HL-60 (cell line): ENCODE data around the gene KIRREL1.

ENCODE experiments used
- DNase-seq, 2 experiments: peaks; one replicate each; pipeline ENCODE4 v3.0.0-alpha.2; 2010 to 2020; ENCODE audit warnings: low read depth in 1 of 2, low spot score in 1 of 2
- H3K27ac ChIP-seq: fragments of 250-450 bp; sonication (Bioruptor Pico); replicated peaks from 2 replicates; pipeline ENCODE4 v1.5.1; 2020; ENCODE audit warnings: mild to moderate bottlenecking, moderate library complexity
- H3K27me3 ChIP-seq: fragments of 250-450 bp; sonication (Bioruptor Pico); 2 replicates; pipeline ENCODE4 v1.5.1; 2021; ENCODE audit warnings: mild to moderate bottlenecking, moderate library complexity; ENCODE audit not compliant: insufficient read depth, poor library complexity, severe bottlenecking
- H3K4me3 ChIP-seq: replicated peaks from 2 replicates; pipeline ENCODE4 v1.5.1; 2011; ENCODE audit warnings: mild to moderate bottlenecking, control low read depth, low read length; ENCODE audit not compliant: insufficient read depth
- GABPA ChIP-seq: IDR thresholded peaks from 2 replicates; pipeline ENCODE4 v1.6.1; 2012; ENCODE audit warnings: low read depth
- POLR2AphosphoS5 ChIP-seq: IDR thresholded peaks from 2 replicates; pipeline ENCODE4 v1.6.1; 2012; ENCODE audit warnings: low read depth
- SPI1 ChIP-seq: IDR thresholded peaks from 2 replicates; pipeline ENCODE4 v1.6.1; 2012; ENCODE audit warnings: low read depth, mild to moderate bottlenecking, borderline replicate concordance
- TF ChIP-seq, protein P1 (sequence below): IDR thresholded peaks from one replicate; pipeline ENCODE4 v1.5.1; 2011; ENCODE audit warnings: low read length, control low read depth, inconsistent platforms; ENCODE audit not compliant: insufficient read depth
- TF ChIP-seq, protein P2 (sequence below): IDR thresholded peaks from 2 replicates; pipeline ENCODE4 v1.6.1; 2012; ENCODE audit warnings: low read depth; ENCODE audit not compliant: insufficient replicate concordance

The KIRREL1 gene

GRCh38 chr1:158024737-158025136, 31.3 kb downstream of the KIRREL1 start:
- Histone ChIP-seq H3K27ac (no peak overlapping the region), H3K4me3 (no peak overlapping the region)
- no peak for TF ChIP-seq POLR2AphosphoS5
- no peak for TF ChIP-seq SPI1
- TF ChIP-seq, protein P1, sequence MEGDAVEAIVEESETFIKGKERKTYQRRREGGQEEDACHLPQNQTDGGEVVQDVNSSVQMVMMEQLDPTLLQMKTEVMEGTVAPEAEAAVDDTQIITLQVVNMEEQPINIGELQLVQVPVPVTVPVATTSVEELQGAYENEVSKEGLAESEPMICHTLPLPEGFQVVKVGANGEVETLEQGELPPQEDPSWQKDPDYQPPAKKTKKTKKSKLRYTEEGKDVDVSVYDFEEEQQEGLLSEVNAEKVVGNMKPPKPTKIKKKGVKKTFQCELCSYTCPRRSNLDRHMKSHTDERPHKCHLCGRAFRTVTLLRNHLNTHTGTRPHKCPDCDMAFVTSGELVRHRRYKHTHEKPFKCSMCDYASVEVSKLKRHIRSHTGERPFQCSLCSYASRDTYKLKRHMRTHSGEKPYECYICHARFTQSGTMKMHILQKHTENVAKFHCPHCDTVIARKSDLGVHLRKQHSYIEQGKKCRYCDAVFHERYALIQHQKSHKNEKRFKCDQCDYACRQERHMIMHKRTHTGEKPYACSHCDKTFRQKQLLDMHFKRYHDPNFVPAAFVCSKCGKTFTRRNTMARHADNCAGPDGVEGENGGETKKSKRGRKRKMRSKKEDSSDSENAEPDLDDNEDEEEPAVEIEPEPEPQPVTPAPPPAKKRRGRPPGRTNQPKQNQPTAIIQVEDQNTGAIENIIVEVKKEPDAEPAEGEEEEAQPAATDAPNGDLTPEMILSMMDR = no peak
- TF ChIP-seq, protein P2, sequence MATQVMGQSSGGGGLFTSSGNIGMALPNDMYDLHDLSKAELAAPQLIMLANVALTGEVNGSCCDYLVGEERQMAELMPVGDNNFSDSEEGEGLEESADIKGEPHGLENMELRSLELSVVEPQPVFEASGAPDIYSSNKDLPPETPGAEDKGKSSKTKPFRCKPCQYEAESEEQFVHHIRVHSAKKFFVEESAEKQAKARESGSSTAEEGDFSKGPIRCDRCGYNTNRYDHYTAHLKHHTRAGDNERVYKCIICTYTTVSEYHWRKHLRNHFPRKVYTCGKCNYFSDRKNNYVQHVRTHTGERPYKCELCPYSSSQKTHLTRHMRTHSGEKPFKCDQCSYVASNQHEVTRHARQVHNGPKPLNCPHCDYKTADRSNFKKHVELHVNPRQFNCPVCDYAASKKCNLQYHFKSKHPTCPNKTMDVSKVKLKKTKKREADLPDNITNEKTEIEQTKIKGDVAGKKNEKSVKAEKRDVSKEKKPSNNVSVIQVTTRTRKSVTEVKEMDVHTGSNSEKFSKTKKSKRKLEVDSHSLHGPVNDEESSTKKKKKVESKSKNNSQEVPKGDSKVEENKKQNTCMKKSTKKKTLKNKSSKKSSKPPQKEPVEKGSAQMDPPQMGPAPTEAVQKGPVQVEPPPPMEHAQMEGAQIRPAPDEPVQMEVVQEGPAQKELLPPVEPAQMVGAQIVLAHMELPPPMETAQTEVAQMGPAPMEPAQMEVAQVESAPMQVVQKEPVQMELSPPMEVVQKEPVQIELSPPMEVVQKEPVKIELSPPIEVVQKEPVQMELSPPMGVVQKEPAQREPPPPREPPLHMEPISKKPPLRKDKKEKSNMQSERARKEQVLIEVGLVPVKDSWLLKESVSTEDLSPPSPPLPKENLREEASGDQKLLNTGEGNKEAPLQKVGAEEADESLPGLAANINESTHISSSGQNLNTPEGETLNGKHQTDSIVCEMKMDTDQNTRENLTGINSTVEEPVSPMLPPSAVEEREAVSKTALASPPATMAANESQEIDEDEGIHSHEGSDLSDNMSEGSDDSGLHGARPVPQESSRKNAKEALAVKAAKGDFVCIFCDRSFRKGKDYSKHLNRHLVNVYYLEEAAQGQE = no peak
- TF ChIP-seq GABPA = no peak

GRCh38 chr1:158025576-158026230, 32.3 kb downstream of the KIRREL1 start:
- H3K4me3 ChIP-seq = no peak overlapping the region
- H3K27me3 ChIP-seq = no peaks in the 10 kb centered on the region
- no peak for DNase-seq
- no peak for TF ChIP-seq GABPA
- no peak for TF ChIP-seq SPI1
- TF ChIP-seq, protein P2 = no peak
- TF ChIP-seq, protein P1 = no peak
- TF ChIP-seq POLR2AphosphoS5 = no peak
- H3K27ac ChIP-seq = no peak overlapping the region

More at GRCh38 chr1:158024737-158025136, 31.3 kb downstream of the KIRREL1 start:
- no peaks in the 10 kb centered on the region for H3K27me3 ChIP-seq
- no peak for DNase-seq

- no peaks in the 10 kb centered on the region for H3K27me3 ChIP-seq
- DNase-seq = no peak
- H3K4me3 ChIP-seq = no peak overlapping the region
- TF ChIP-seq, protein P2 = no peak
- TF ChIP-seq, protein P1 = no peak
- TF ChIP-seq SPI1 = no peak
- no peak for TF ChIP-seq GABPA
- no peak for TF ChIP-seq POLR2AphosphoS5
- no peak overlapping the region for H3K27ac ChIP-seq
These were observed 33.2 kb downstream of the KIRREL1 start for GRCh38 chr1:158026651-158027050.
